ENCODE data around the gene OXCT2. TPM values are rescaled to one million over a fixed set of nuclear protein-coding genes. Genes with fewer than 3 reads are reported as not detected.

OXCT2 gene
- polyA plus RNA-seq, 4 donors, result 1.0 to 3.5 (median 3.0) TPM

DNA sequence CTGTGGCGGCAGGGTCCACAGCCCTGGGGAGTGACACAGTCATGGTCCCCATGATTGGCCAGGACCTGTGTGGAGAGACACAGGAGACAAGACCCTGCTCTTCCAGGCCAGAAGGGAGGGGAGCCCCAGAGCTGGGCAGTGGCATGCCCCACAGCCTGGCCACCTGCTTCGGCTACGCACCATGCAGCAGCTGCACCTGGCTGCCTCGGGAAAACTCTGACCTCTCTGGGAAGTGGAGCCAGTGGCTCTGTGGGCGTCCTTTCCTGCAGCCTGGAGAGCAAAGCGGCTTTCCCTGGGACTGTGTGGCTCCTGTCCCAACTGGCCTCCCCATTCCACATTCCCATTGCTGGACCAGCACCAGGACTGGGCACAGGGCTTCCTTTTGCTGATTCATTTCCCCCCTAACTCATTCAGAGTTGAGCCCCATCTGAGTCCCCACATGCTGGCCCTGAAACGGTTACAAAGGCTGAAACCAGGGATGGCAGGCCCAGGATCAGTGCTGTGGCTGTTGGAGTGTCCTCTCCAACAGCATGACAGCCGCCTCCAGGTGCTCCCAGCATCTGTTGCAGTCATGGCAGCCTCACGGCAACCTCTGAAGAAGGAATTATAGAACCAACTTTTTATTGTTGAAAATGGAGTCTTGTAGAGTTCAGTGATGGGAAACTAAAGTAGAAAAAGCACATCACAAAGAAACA, 15.0 kb downstream of the OXCT2 start:
- no peak overlapping the region for H3K27ac ChIP-seq (ENCODE audit: low read depth in 1 of 3, low read length in 2 of 3)
- peaks cover 21 to 79% (median 22%) of the 10 kb centered on the region in 3 donors for H3K36me3 ChIP-seq (ENCODE audit: control insufficient read depth in 3 of 3, insufficient read depth in 2 of 3, low read depth in 1 of 3, low read length in 3 of 3)
- no peaks in the 10 kb centered on the region for H3K4me1 ChIP-seq (ENCODE audit: control insufficient read depth in 3 of 3, insufficient read depth in 2 of 3, low read depth in 1 of 3, low read length in 2 of 3)
- DNase-seq (no peak), FAIRE-seq (no peak)
- H3K27me3 ChIP-seq (ENCODE audit: control insufficient read depth in 3 of 3, insufficient read depth in 3 of 3, low read length in 3 of 3), result no peaks in the 10 kb centered on the region
- WGBS, 3 donors, result 84 to 91% (median 85%) methylated on average over 7 to 9 of the region's 9 CpGs
- no peaks in the 10 kb centered on the region for H3K9me3 ChIP-seq (ENCODE audit: control insufficient read depth in 2 of 2, insufficient read depth in 1 of 2, low read depth in 1 of 2, low read length in 1 of 2)
- no peak overlapping the region for H3K4me3 ChIP-seq (ENCODE audit: low read depth in 1 of 3, low read length in 3 of 3)

DNA sequence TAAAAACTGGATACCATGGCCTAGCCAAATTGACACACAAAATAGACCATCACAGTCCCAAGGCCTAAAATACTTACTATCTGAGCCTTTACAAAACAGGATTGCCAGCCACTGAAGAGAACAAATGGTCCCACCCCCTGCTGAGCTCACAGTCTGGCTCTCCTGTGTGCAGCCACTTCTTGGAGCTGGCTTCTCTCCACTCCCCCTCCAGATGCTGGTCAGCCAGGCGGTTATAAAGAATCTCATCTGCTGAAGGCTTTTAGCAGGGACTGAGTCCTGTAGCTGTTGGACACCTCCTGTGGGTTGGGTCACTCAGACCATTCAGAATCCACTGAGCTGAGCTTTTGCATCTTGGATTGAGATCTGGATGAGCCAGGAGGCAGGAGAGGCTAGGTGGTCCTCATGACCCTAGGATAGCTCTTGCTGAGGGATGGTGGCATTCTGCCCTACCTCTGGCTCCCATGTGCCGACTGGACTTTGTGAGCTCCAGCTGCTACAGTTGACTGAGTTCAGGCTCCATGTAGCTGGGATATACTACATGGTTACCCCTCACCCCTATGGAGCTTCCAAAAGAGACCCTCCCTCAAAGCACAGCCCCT, 16.1 kb downstream of the OXCT2 start:
- Histone ChIP-seq H3K27me3 (ENCODE audit: control insufficient read depth in 3 of 3, insufficient read depth in 3 of 3, low read length in 3 of 3) (no peaks in the 10 kb centered on the region), H3K36me3 (ENCODE audit: control insufficient read depth in 3 of 3, insufficient read depth in 2 of 3, low read depth in 1 of 3, low read length in 3 of 3) (peaks cover 23 to 70% (median 25%) of the 10 kb centered on the region in 3 donors), H3K27ac (ENCODE audit: low read depth in 1 of 3, low read length in 2 of 3) (no peak overlapping the region), H3K9me3 (ENCODE audit: control insufficient read depth in 2 of 2, insufficient read depth in 1 of 2, low read depth in 1 of 2, low read length in 1 of 2) (no peaks in the 10 kb centered on the region), H3K4me3 (ENCODE audit: low read depth in 1 of 3, low read length in 3 of 3) (no peak overlapping the region), H3K4me1 (ENCODE audit: control insufficient read depth in 3 of 3, insufficient read depth in 2 of 3, low read depth in 1 of 3, low read length in 2 of 3) (no peaks in the 10 kb centered on the region)
- WGBS, 3 donors, result 70 to 94% (median 85%) methylated on average over 2 of the region's 2 CpGs
- no peak for DNase-seq
- no peak for FAIRE-seq

DNA sequence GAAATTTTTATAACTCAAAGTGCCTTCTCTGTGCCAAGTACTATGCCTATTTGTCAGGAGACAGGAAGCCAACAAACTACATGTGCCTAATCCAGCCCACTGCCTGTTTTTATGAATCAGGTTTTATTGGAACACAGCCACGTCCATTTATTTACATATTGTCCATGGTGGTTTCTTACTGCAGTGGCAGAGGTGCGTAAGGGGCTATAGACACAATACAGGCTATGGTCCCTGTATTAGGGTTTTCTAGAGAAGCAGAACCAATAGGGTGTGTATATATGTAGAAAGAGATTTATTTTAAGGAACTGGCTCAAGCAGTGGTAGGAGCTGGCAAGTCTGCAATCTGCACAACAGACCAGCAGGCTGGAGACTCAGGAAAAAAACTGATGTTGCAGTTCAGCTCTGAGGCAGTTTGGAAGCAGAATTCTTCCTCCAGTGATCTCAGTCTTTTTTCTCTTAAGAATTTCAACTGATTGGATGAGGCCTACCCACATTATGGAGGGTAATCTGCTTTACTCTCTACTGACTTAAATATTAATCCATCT, 17.1 kb downstream of the OXCT2 start:
- Histone ChIP-seq H3K27me3 (ENCODE audit: control insufficient read depth in 3 of 3, insufficient read depth in 3 of 3, low read length in 3 of 3) (no peaks in the 10 kb centered on the region), H3K27ac (ENCODE audit: low read depth in 1 of 3, low read length in 2 of 3) (no peak overlapping the region), H3K4me1 (ENCODE audit: control insufficient read depth in 3 of 3, insufficient read depth in 2 of 3, low read depth in 1 of 3, low read length in 2 of 3) (no peaks in the 10 kb centered on the region), H3K9me3 (ENCODE audit: control insufficient read depth in 2 of 2, insufficient read depth in 1 of 2, low read depth in 1 of 2, low read length in 1 of 2) (no peaks in the 10 kb centered on the region), H3K36me3 (ENCODE audit: control insufficient read depth in 3 of 3, insufficient read depth in 2 of 3, low read depth in 1 of 3, low read length in 3 of 3) (peaks cover 27 to 71% (median 30%) of the 10 kb centered on the region in 3 donors), H3K4me3 (ENCODE audit: low read depth in 1 of 3, low read length in 3 of 3) (no peak overlapping the region)
- DNase-seq (no peak), FAIRE-seq (no peak)
- WGBS, 3 donors, result 75 to 79% (median 79%) methylated on average over 2 of the region's 2 CpGs

DNA sequence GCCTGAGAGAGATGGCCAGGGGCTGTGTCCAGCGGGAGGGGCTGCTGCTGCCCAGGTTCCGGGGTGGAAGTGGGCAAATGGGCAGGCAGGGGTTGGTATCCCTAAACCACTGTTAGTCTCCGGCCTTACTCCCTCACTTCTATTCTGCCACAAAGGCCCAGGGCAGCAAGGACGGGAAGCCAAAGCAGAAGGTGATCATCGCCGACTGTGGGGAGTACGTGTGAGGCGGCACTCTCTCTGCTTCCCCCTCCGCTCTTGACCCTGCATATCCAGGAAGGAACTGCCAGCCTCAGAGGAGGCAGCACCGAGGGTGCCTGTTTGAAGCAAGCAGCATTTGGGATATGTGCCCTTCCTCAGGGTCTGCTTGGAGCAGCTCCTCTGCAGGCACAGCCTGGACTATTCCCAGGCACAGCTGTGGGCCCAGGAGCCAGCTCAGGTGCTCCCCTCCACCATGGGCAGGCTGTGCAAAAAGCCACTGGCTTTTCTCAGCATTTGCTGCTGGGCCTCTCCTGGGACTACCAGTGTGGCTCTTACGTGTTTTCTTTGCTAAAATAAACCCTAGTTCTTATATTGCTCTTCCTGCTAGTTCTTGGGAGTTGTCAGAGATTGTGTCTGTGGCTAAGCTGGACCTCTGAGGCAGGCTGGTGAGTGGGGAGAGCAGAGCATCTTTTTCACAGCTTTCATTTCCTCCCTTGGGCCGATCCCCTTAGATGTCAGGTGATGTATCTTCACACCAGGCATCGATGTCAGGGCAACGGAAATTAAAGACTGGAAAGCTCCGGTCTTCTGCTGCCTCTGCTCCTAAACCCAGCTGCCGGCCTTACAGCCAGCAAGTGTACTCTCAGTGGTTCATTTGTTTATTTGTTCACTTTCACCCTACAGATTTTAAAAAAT, 17.8 kb downstream of the OXCT2 start:
- peaks cover 30 to 71% (median 32%) of the 10 kb centered on the region in 3 donors for H3K36me3 ChIP-seq (ENCODE audit: control insufficient read depth in 3 of 3, insufficient read depth in 2 of 3, low read depth in 1 of 3, low read length in 3 of 3)
- FAIRE-seq, result no peak
- 89 to 94% (median 93%) methylated on average over 16 of the region's 16 CpGs for WGBS, 3 donors

DNA sequence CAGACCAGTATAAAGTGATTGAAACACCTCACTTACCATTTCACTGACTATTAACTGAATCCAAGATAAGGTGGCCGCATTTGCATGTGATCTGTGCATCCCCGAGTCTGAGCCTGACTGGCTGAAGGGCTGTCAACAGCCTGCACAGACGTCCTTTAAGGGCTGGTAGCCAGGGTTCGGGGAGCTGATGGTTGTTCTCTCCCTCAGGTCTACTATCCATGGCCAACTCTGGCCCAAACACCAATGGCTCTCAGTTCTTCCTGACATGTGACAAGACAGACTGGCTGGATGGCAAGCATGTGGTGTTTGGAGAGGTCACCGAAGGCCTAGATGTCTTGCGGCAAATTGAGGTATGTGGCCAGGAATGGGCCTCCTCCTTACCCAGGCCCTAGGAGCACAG, 18.4 kb downstream of the OXCT2 start:
- no peak for DNase-seq
- Histone ChIP-seq H3K27ac (ENCODE audit: low read depth in 1 of 3, low read length in 2 of 3) (no peak overlapping the region), H3K4me3 (ENCODE audit: low read depth in 1 of 3, low read length in 3 of 3) (no peak overlapping the region), H3K36me3 (ENCODE audit: control insufficient read depth in 3 of 3, insufficient read depth in 2 of 3, low read depth in 1 of 3, low read length in 3 of 3) (peaks cover 30 to 74% (median 31%) of the 10 kb centered on the region in 3 donors), H3K9me3 (ENCODE audit: control insufficient read depth in 2 of 2, insufficient read depth in 1 of 2, low read depth in 1 of 2, low read length in 1 of 2) (no peaks in the 10 kb centered on the region), H3K4me1 (ENCODE audit: control insufficient read depth in 3 of 3, insufficient read depth in 2 of 3, low read depth in 1 of 3, low read length in 2 of 3) (no peaks in the 10 kb centered on the region), H3K27me3 (ENCODE audit: control insufficient read depth in 3 of 3, insufficient read depth in 3 of 3, low read length in 3 of 3) (no peaks in the 10 kb centered on the region)
- no peak for FAIRE-seq
- 90 to 94% (median 91%) methylated on average over 6 of the region's 6 CpGs for WGBS, 3 donors

More for the DNA sequence above, 17.8 kb downstream of the OXCT2 start:
- Histone ChIP-seq H3K27ac (ENCODE audit: low read depth in 1 of 3, low read length in 2 of 3) (no peak overlapping the region), H3K4me3 (ENCODE audit: low read depth in 1 of 3, low read length in 3 of 3) (no peak overlapping the region), H3K4me1 (ENCODE audit: control insufficient read depth in 3 of 3, insufficient read depth in 2 of 3, low read depth in 1 of 3, low read length in 2 of 3) (no peaks in the 10 kb centered on the region), H3K27me3 (ENCODE audit: control insufficient read depth in 3 of 3, insufficient read depth in 3 of 3, low read length in 3 of 3) (no peaks in the 10 kb centered on the region), H3K9me3 (ENCODE audit: control insufficient read depth in 2 of 2, insufficient read depth in 1 of 2, low read depth in 1 of 2, low read length in 1 of 2) (no peaks in the 10 kb centered on the region)
- no peak for DNase-seq

DNA sequence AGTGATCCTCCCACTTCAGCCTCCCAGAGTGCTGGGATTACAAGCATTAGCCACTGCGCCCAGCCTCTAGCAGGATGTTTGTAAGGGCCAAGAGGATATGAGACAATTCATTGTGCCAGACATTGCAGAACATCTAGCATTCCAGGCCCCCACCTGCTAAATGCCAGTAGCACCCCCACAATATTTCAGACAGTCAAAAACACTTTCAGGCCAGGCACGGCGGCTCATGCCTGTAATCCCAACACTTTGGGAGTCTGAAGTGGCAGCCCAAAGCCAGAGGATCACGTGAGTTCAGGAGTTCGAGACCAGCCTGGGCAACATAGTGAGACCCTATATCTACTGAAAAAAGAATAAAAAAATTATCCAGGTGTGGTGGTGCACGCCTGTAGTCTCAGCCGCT, 19.6 kb downstream of the OXCT2 start:
- no peak overlapping the region for H3K27ac ChIP-seq (ENCODE audit: low read depth in 1 of 3, low read length in 2 of 3)
- H3K36me3 ChIP-seq (ENCODE audit: control insufficient read depth in 3 of 3, insufficient read depth in 2 of 3, low read depth in 1 of 3, low read length in 3 of 3), result peaks cover 29 to 67% (median 29%) of the 10 kb centered on the region in 3 donors
- H3K4me1 ChIP-seq (ENCODE audit: control insufficient read depth in 3 of 3, insufficient read depth in 2 of 3, low read depth in 1 of 3, low read length in 2 of 3), result no peaks in the 10 kb centered on the region
- no peak for FAIRE-seq
- WGBS, 3 donors, result 96 to 98% (median 98%) methylated on average over 7 of the region's 7 CpGs
- H3K27me3 ChIP-seq (ENCODE audit: control insufficient read depth in 3 of 3, insufficient read depth in 3 of 3, low read length in 3 of 3), result no peaks in the 10 kb centered on the region
- no peak overlapping the region for H3K4me3 ChIP-seq (ENCODE audit: low read depth in 1 of 3, low read length in 3 of 3)
- no peak for DNase-seq
- no peaks in the 10 kb centered on the region for H3K9me3 ChIP-seq (ENCODE audit: control insufficient read depth in 2 of 2, insufficient read depth in 1 of 2, low read depth in 1 of 2, low read length in 1 of 2)

DNA sequence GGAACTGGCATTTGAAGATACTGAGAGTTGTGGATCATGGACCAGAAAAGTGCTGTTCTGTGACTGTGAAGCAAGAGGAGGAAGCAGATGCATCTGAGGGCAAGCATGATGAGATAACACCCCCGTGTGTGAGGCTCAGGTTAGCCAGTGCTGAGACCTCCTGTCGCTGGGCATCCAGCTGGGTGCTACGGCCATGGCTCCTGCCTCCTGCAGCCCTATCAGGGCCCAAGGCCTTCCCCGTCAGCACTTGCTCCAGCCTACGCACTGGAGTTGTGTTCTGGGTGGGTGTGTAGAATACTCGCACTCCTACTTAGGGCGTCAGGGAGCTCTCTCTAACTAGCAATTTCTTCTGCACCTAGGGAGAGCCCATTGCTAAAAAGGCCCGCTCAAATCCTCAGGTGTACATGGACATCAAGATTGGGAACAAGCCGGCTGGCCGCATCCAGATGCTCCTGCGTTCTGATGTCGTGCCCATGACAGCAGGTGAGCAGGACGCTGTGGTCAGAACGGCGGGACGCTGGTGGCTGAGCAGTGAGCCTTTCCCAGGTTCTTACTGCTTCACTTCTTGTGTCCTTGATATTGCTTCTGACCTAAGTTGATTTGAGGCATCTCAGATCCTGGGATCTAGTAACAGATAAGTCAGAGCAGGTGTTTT, 26.0 kb downstream of the OXCT2 start:
- no peaks in the 10 kb centered on the region for H3K9me3 ChIP-seq (ENCODE audit: control insufficient read depth in 2 of 2, insufficient read depth in 1 of 2, low read depth in 1 of 2, low read length in 1 of 2)
- H3K27me3 ChIP-seq (ENCODE audit: control insufficient read depth in 3 of 3, insufficient read depth in 3 of 3, low read length in 3 of 3), result no peaks in the 10 kb centered on the region
- DNase-seq, result no peak
- no peak for FAIRE-seq
- WGBS, 3 donors, result 95 to 96% (median 96%) methylated on average over 16 of the region's 16 CpGs
- H3K27ac ChIP-seq (ENCODE audit: low read depth in 1 of 3, low read length in 2 of 3), result no peak overlapping the region
- peaks cover 36 to 53% (median 39%) of the 10 kb centered on the region in 3 donors for H3K36me3 ChIP-seq (ENCODE audit: control insufficient read depth in 3 of 3, insufficient read depth in 2 of 3, low read depth in 1 of 3, low read length in 3 of 3)
- H3K4me3 ChIP-seq (ENCODE audit: low read depth in 1 of 3, low read length in 3 of 3), result no peak overlapping the region
- no peaks in the 10 kb centered on the region for H3K4me1 ChIP-seq (ENCODE audit: control insufficient read depth in 3 of 3, insufficient read depth in 2 of 3, low read depth in 1 of 3, low read length in 2 of 3)

Measured in small intestine (tissue), 7 donors.